Gastroesophageal sphincter (tissue), 4 donors: Measurements from ENCODE around the gene GRID1. TPM values are rescaled to one million over a fixed set of nuclear protein-coding genes. Genes with fewer than 3 reads are reported as not detected.

Source experiments
- ATAC-seq: fragments of 150-250 bp; one replicate; pipeline ENCODE4 v1.9.1; 2016; ENCODE audit warnings: mild to moderate bottlenecking, moderate library complexity
- H3K27ac ChIP-seq, 4 donors: fragments of 200-600 bp; sonication (generic) in 3 of 4; 1 replicate in 3 of 4; 2 replicates in 1 of 4; pipeline ENCODE4 v1.5.1; 2016 to 2019
- H3K27me3 ChIP-seq: fragments of 200-600 bp; sonication (generic); one replicate; pipeline ENCODE4 v1.5.1; 2019
- H3K36me3 ChIP-seq, 2 donors: fragments of 200-600 bp; sonication (generic); one replicate each; pipeline ENCODE4 v1.5.1; 2019; ENCODE audit warnings: control low read depth in 1 of 2
- H3K4me1 ChIP-seq, 3 donors: fragments of 200-600 bp; sonication (generic); 1 replicate in 2 of 3; 2 replicates in 1 of 3; pipeline ENCODE4 v1.5.1; 2016 to 2019; ENCODE audit warnings: control low read depth in 2 of 3
- H3K4me3 ChIP-seq, 2 donors: fragments of 200-600 bp; sonication (generic); one replicate each; pipeline ENCODE4 v1.5.1; 2019; ENCODE audit warnings: mild to moderate bottlenecking in 1 of 2, moderate library complexity in 1 of 2
- H3K9me3 ChIP-seq, 3 donors: fragments of 200-600 bp; sonication (generic); one replicate each; pipeline ENCODE4 v1.5.1; 2017 to 2019; ENCODE audit warnings: control low read depth in 2 of 3
- CTCF ChIP-seq, 4 experiments: fragments of 200-600 bp in 2 of 4; fragments of 450-650 bp in 2 of 4; sonication (generic) in 1 of 4; IDR thresholded peaks; one replicate each; pipeline ENCODE4 v1.5.1; 2017 to 2019; ENCODE audit warnings: antibody characterized with exemption in 4 of 4, mild to moderate bottlenecking in 2 of 4, moderate library complexity in 2 of 4
- EP300 ChIP-seq: sonication (generic); formaldehyde crosslinking; IDR thresholded peaks from one replicate; pipeline ENCODE4 v1.6.1; 2017; ENCODE audit warnings: antibody characterized with exemption, mild to moderate bottlenecking
- POLR2A ChIP-seq, 2 donors: fragments of 450-650 bp; IDR thresholded peaks; one replicate each; pipeline ENCODE4 v1.6.1; 2017; ENCODE audit warnings: antibody characterized with exemption in 2 of 2, mild to moderate bottlenecking in 2 of 2, moderate library complexity in 1 of 2
- POLR2AphosphoS5 ChIP-seq: sonication (generic); formaldehyde crosslinking; IDR thresholded peaks from one replicate; pipeline ENCODE4 v1.6.1; 2017; ENCODE audit warnings: antibody characterized with exemption
- WGBS, 2 donors: methylation state at CpG; one replicate each; pipeline ENCODE4 v1.1.5; 2018; ENCODE audit warnings: low coverage in 1 of 2; 5-methylcytosine and 5-hydroxymethylcytosine counted together
- total RNA-seq, 4 donors: library from RNA; depleted of rRNA; stranded (reverse); fragments of >200 nt; gene quantifications; one replicate each; pipeline ENCODE4 v1.1.0, GENCODE V29; 2016

The GRID1 gene
- total RNA-seq, 4 donors from 2014 or later = 1.2 to 2.7 (median 1.7) TPM

- WGBS, 2 donors = 80% methylated on average over 1 of the region's 8 CpGs; no CpG with 5 or more reads in 1 of the 2 donors
- Histone ChIP-seq H3K27me3 (no peaks in the 10 kb centered on the region), H3K36me3 (no peaks in the 10 kb centered on the region), H3K4me3 (no peak overlapping the region), H3K9me3 (no peaks in the 10 kb centered on the region), H3K27ac (no peak overlapping the region), H3K4me1 (no peaks in the 10 kb centered on the region)
- no peak for ATAC-seq
- TF ChIP-seq POLR2A (IDR thresholded peaks at IDR 0.05) = no peak
- TF ChIP-seq POLR2AphosphoS5 = no peak
- TF ChIP-seq CTCF (IDR thresholded peaks at IDR 0.05) = no peak
- TF ChIP-seq EP300 = no peak
Observed at GRCh38 chr10:86144301-86144700, 222.3 kb downstream of the GRID1 start.

- Histone ChIP-seq H3K27me3 (no peaks in the 10 kb centered on the region), H3K4me3 (no peak overlapping the region), H3K4me1 (no peaks in the 10 kb centered on the region), H3K27ac (no peak overlapping the region), H3K36me3 (no peaks in the 10 kb centered on the region), H3K9me3 (no peaks in the 10 kb centered on the region)
- ATAC-seq = no peak
- 61 to 74% methylated on average over 2 to 3 of the region's 5 CpGs for WGBS, 2 donors
- TF ChIP-seq EP300 = no peak
- no peak for TF ChIP-seq POLR2A (IDR thresholded peaks at IDR 0.05)
- no peak for TF ChIP-seq CTCF (IDR thresholded peaks at IDR 0.05)
- TF ChIP-seq POLR2AphosphoS5 = no peak
Observed at GRCh38 chr10:86141896-86142295, 224.7 kb downstream of the GRID1 start.

- Histone ChIP-seq H3K36me3 (peaks cover 0 to 1% of the 10 kb centered on the region in 2 donors), H3K4me1 (no peaks in the 10 kb centered on the region), H3K4me3 (no peak overlapping the region), H3K27me3 (no peaks in the 10 kb centered on the region), H3K27ac (no peak overlapping the region), H3K9me3 (no peaks in the 10 kb centered on the region)
- 79% methylated on average over 8 of the region's 11 CpGs; no CpG with 5 or more reads in 1 of the 2 donors for WGBS, 2 donors
- no peak for TF ChIP-seq POLR2A (IDR thresholded peaks at IDR 0.05)
- TF ChIP-seq CTCF (IDR thresholded peaks at IDR 0.05) = peak in 1 of 4 experiments; percentile 21
- ATAC-seq = no peak
Observed at GRCh38 chr10:86139066-86139657, 227.4 kb downstream of the GRID1 start.

- H3K4me1 ChIP-seq = no peaks in the 10 kb centered on the region
- WGBS, 2 donors = 87% methylated on average over 5 of the region's 18 CpGs; no CpG with 5 or more reads in 1 of the 2 donors
- ATAC-seq = no peak
Observed at GRCh38 chr10:86138551-86139065, 228.0 kb downstream of the GRID1 start.

More at GRCh38 chr10:86138551-86139065, 228.0 kb downstream of the GRID1 start:
- no peak for TF ChIP-seq POLR2AphosphoS5
- no peak for TF ChIP-seq POLR2A (IDR thresholded peaks at IDR 0.05)
- TF ChIP-seq CTCF (IDR thresholded peaks at IDR 0.05) = no peak
- no peak for TF ChIP-seq EP300
- Histone ChIP-seq H3K27me3 (no peaks in the 10 kb centered on the region), H3K36me3 (peaks cover 0 to 4% of the 10 kb centered on the region in 2 donors), H3K27ac (no peak overlapping the region), H3K4me3 (no peak overlapping the region), H3K9me3 (no peaks in the 10 kb centered on the region)
